ENCODE data around the gene SLC8B1. TPM values are rescaled to one million over a fixed set of nuclear protein-coding genes. Genes with fewer than 3 reads are reported as not detected.

SLC8B1 gene
- total and polyA plus RNA-seq, 2 donors from 2014 or later, result 18.6 to 61.5 TPM

DNA sequence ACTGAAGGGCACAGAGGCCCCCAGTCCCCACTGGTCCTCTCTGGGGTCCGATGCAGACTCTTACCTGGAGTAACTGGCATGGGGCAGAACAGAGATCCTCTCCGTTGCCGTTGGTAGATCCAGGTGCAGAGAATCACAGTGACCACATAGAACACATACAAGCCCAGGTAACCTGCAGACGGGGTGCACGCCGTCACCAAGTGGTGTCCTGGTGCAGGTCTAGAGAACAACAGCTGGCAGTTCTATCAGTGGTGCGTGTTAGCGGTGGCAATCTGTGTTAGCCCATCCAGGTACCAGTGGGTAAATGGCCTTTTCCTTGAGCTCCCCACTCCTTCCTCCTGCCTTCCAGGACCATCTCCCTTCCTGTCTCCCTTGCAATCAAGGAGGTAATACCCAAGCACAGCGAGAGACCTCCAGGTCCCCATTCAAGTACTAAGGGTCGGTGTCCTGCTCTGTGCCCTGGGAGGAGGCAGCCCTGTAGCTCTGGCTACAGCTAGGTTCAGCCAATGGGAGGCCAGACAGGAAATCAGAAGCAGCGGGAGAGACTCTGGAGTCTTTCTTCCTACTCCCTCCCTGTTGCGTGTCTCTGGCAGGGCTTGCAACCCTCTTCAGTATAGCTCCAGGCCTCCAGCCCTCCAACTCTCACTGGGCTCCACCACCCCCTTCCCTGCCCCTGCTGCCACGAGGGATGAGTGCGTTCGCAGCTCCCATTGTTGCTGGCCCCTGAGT is 15.8 kb downstream of the SLC8B1 start:
- Histone ChIP-seq H3K27ac (ENCODE audit: low read depth in 2 of 2, low read length in 2 of 2) (no peak overlapping the region), H3K4me1 (ENCODE audit: control insufficient read depth in 2 of 3, insufficient read depth in 2 of 3, low read depth in 1 of 3, low read length in 3 of 3) (no peaks in the 10 kb centered on the region), H3K4me3 (ENCODE audit: low read length in 3 of 3) (no peak overlapping the region), H3K27me3 (ENCODE audit: control insufficient read depth, insufficient read depth, low read length) (no peaks in the 10 kb centered on the region), H3K36me3 (ENCODE audit: control insufficient read depth in 2 of 3, insufficient read depth in 3 of 3, low read length in 3 of 3) (peaks cover 7 to 27% (median 13%) of the 10 kb centered on the region in 3 donors), H3K9me3 (ENCODE audit: control insufficient read depth in 2 of 3, insufficient read depth in 1 of 3, low read length in 3 of 3) (no peaks in the 10 kb centered on the region), H3K9ac (ENCODE audit: low read length in 3 of 3) (no peak overlapping the region)
- FAIRE-seq, result no peak
- DNase-seq, result no peak
- intact Hi-C loops (cut with DNase I), result no loop called here
- TF ChIP-seq, protein P1, sequence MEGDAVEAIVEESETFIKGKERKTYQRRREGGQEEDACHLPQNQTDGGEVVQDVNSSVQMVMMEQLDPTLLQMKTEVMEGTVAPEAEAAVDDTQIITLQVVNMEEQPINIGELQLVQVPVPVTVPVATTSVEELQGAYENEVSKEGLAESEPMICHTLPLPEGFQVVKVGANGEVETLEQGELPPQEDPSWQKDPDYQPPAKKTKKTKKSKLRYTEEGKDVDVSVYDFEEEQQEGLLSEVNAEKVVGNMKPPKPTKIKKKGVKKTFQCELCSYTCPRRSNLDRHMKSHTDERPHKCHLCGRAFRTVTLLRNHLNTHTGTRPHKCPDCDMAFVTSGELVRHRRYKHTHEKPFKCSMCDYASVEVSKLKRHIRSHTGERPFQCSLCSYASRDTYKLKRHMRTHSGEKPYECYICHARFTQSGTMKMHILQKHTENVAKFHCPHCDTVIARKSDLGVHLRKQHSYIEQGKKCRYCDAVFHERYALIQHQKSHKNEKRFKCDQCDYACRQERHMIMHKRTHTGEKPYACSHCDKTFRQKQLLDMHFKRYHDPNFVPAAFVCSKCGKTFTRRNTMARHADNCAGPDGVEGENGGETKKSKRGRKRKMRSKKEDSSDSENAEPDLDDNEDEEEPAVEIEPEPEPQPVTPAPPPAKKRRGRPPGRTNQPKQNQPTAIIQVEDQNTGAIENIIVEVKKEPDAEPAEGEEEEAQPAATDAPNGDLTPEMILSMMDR (IDR thresholded peaks at IDR 0.05; ENCODE audit: borderline replicate concordance, extremely low read depth, insufficient read depth), result no peak

DNA sequence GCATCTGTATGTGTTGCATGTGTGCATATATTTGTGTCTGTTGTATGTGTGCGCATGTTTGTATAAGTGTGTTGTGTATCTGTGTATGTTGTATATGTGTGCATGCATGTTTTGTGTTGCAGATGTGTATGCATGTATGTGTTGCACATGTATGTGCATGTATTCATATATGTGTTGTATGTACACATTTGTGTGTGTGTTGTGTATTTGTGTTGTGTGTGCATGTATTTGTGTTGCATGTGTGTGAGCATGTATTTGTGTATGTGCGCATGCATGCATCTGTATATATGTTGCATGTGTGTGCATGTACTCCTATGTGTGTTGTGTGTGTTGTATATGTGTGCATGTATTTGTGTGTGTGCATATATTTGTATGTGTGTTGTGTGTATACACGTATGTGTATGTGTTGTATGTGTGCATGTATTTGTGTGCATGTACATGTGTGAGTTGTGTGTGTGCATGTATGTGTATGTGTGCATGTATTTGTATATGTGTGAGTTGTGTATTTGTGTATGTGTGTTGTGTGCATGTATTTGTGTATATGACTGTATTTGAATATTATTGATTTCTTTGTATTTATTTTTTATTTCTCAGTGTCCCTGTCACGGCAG is 16.8 kb downstream of the SLC8B1 start:
- no peak for FAIRE-seq
- Histone ChIP-seq H3K36me3 (ENCODE audit: control insufficient read depth in 2 of 3, insufficient read depth in 3 of 3, low read length in 3 of 3) (peaks cover 7 to 27% (median 13%) of the 10 kb centered on the region in 3 donors), H3K4me3 (ENCODE audit: low read length in 3 of 3) (peak overlapping the region in 1 of 3 donors; percentile 8), H3K4me1 (ENCODE audit: control insufficient read depth in 2 of 3, insufficient read depth in 2 of 3, low read depth in 1 of 3, low read length in 3 of 3) (no peaks in the 10 kb centered on the region), H3K27me3 (ENCODE audit: control insufficient read depth, insufficient read depth, low read length) (no peaks in the 10 kb centered on the region), H3K27ac (ENCODE audit: low read depth in 2 of 2, low read length in 2 of 2) (no peak overlapping the region), H3K9me3 (ENCODE audit: control insufficient read depth in 2 of 3, insufficient read depth in 1 of 3, low read length in 3 of 3) (no peaks in the 10 kb centered on the region), H3K9ac (ENCODE audit: low read length in 3 of 3) (no peak overlapping the region)
- DNase-seq, result no peak
- TF ChIP-seq, protein P1 (IDR thresholded peaks at IDR 0.05; ENCODE audit: borderline replicate concordance, extremely low read depth, insufficient read depth), result no peak
- intact Hi-C loops (cut with DNase I), result no loop called here

GRCh38 chr12:113317122-113317521 is 17.8 kb downstream of the SLC8B1 start:
- TF ChIP-seq, protein P1 (IDR thresholded peaks at IDR 0.05; ENCODE audit: borderline replicate concordance, extremely low read depth, insufficient read depth), result no peak
- peaks cover 7 to 27% (median 13%) of the 10 kb centered on the region in 3 donors for H3K36me3 ChIP-seq (ENCODE audit: control insufficient read depth in 2 of 3, insufficient read depth in 3 of 3, low read length in 3 of 3)
- FAIRE-seq (no peak), DNase-seq (no peak)
- H3K9me3 ChIP-seq (ENCODE audit: control insufficient read depth in 2 of 3, insufficient read depth in 1 of 3, low read length in 3 of 3), result no peaks in the 10 kb centered on the region
- H3K9ac ChIP-seq (ENCODE audit: low read length in 3 of 3), result no peak overlapping the region
- H3K27me3 ChIP-seq (ENCODE audit: control insufficient read depth, insufficient read depth, low read length), result no peaks in the 10 kb centered on the region
- no peak overlapping the region for H3K4me3 ChIP-seq (ENCODE audit: low read length in 3 of 3)
- intact Hi-C loops (cut with DNase I), result no loop called here
- H3K4me1 ChIP-seq (ENCODE audit: control insufficient read depth in 2 of 3, insufficient read depth in 2 of 3, low read depth in 1 of 3, low read length in 3 of 3), result no peaks in the 10 kb centered on the region
- H3K27ac ChIP-seq (ENCODE audit: low read depth in 2 of 2, low read length in 2 of 2), result no peak overlapping the region
